ENCODE results near the gene CFAP298.

DNA sequence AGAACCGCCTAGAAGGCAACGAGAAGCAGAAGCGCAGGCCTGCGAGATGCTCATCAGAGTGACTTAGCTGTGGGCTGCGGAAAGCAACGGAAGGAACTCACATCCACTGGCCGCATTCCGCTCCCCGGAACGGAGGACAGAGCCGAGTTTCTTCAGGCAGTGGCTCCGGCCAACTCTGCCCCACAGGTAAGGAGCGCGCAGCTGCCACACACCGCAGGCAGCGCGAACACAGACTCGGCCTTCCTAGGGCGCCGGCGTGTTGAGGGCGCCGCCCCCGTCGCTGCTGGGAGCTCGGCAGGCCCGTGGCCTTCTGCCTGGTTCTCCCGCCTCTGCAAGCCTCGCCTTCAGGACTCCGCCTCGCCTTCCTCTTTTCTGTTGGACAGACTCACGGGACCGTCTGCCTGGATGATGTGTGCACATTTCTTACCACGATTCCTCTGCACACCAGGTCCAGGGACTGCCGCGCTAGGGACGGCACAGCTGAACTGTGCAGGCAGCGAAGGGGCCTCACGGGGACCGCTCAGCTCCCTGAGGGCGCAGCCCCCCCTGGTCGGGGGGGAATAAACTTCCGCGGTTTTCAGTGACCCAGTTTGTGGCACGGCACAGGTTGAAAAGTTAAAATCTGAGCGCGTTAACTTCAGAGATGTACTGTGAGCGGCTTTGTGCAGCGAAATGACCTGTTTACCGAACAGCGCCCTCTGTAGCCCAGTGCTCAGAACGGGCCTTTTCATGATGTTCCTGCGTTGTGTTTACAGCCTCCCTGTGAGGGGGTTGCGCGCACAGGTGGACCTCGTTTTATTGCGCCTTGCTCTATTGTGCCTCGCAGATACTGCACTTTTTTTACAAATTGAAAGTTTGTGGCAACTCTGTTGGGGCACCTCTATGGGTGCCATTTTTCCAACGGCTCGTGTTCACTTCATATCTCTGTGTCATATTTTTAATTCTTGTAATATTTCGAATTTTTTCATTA is 42.6 kb downstream of the CFAP298 start:
- TF ChIP-seq, protein P1, sequence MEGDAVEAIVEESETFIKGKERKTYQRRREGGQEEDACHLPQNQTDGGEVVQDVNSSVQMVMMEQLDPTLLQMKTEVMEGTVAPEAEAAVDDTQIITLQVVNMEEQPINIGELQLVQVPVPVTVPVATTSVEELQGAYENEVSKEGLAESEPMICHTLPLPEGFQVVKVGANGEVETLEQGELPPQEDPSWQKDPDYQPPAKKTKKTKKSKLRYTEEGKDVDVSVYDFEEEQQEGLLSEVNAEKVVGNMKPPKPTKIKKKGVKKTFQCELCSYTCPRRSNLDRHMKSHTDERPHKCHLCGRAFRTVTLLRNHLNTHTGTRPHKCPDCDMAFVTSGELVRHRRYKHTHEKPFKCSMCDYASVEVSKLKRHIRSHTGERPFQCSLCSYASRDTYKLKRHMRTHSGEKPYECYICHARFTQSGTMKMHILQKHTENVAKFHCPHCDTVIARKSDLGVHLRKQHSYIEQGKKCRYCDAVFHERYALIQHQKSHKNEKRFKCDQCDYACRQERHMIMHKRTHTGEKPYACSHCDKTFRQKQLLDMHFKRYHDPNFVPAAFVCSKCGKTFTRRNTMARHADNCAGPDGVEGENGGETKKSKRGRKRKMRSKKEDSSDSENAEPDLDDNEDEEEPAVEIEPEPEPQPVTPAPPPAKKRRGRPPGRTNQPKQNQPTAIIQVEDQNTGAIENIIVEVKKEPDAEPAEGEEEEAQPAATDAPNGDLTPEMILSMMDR (IDR thresholded peaks at IDR 0.05) = peak; percentile 66 to 72
- TF ChIP-seq EP300 (IDR thresholded peaks at IDR 0.05) = no peak
